H9 (cell line): ENCODE results near the gene SEMA3A. TPM values are rescaled to one million over a fixed set of nuclear protein-coding genes. Genes with fewer than 3 reads are reported as not detected.
A peak's percentile ranks its signal among the peaks of the same experiment; 100 is the strongest.

Experiments used
- DNase-seq: peaks from one replicate; pipeline ENCODE4 v3.0.0-alpha.2; 2017
- H2AFZ ChIP-seq: one replicate; pipeline ENCODE4 v1.6.1; 2013; ENCODE audit warnings: mild to moderate bottlenecking, low read length, control low read depth, moderate library complexity
- H2AK5ac ChIP-seq: 2 replicates; pipeline ENCODE4 v1.6.1; 2013; ENCODE audit warnings: low read length, control low read depth, mixed read lengths; ENCODE audit not compliant: insufficient read length
- H2BK120ac ChIP-seq: one replicate; pipeline ENCODE4 v1.6.1; 2013; ENCODE audit warnings: low read depth, mild to moderate bottlenecking, low read length, control low read depth, inconsistent platforms; ENCODE audit not compliant: poor library complexity, severe bottlenecking
- H2BK12ac ChIP-seq: 2 replicates; pipeline ENCODE4 v1.6.1; 2013; ENCODE audit warnings: low read length, control low read depth, mixed read lengths, low read depth; ENCODE audit not compliant: insufficient read length
- H2BK15ac ChIP-seq: 2 replicates; pipeline ENCODE4 v1.6.1; 2013; ENCODE audit warnings: low read depth, low read length, control low read depth
- H2BK20ac ChIP-seq: one replicate; pipeline ENCODE4 v1.6.1; 2013; ENCODE audit warnings: low read depth, mild to moderate bottlenecking, low read length, control low read depth, inconsistent platforms; ENCODE audit not compliant: poor library complexity, severe bottlenecking
- H2BK5ac ChIP-seq: 2 replicates; pipeline ENCODE4 v1.6.1; 2013; ENCODE audit warnings: low read length, control low read depth, mixed read lengths; ENCODE audit not compliant: insufficient read length
- H3K14ac ChIP-seq: 2 replicates; pipeline ENCODE4 v1.6.1; 2013; ENCODE audit warnings: low read length, control low read depth; ENCODE audit not compliant: insufficient read depth
- H3K18ac ChIP-seq: 2 replicates; pipeline ENCODE4 v1.6.1; 2013; ENCODE audit warnings: low read depth, mild to moderate bottlenecking, mixed read lengths, low read length, control low read depth; ENCODE audit not compliant: insufficient read length
- H3K23ac ChIP-seq: 2 replicates; pipeline ENCODE4 v1.6.1; 2013; ENCODE audit warnings: low read length, control low read depth, mixed read lengths, low read depth; ENCODE audit not compliant: insufficient read length
- H3K23me2 ChIP-seq: 2 replicates; pipeline ENCODE4 v1.6.1; 2013; ENCODE audit warnings: low read depth, mild to moderate bottlenecking, mixed read lengths, low read length, control low read depth; ENCODE audit not compliant: insufficient read length, poor library complexity, severe bottlenecking
- H3K27ac ChIP-seq: 2 replicates; pipeline ENCODE4 v1.5.1; 2013; ENCODE audit warnings: low read length, control low read depth, mixed read lengths, low read depth; ENCODE audit not compliant: insufficient read length
- H3K27me3 ChIP-seq: 2 replicates; pipeline ENCODE4 v1.6.1; 2013; ENCODE audit warnings: low read length, control low read depth, inconsistent platforms; ENCODE audit not compliant: insufficient read depth
- H3K4ac ChIP-seq: 2 replicates; pipeline ENCODE4 v1.6.1; 2013; ENCODE audit warnings: low read depth, mild to moderate bottlenecking, control low read depth, inconsistent platforms, low read length, moderate library complexity
- H3K4me1 ChIP-seq: 2 replicates; pipeline ENCODE4 v1.6.1; 2013; ENCODE audit warnings: low read length, control low read depth, inconsistent platforms; ENCODE audit not compliant: insufficient read depth
- H3K4me2 ChIP-seq: 2 replicates; pipeline ENCODE4 v1.6.1; 2013; ENCODE audit warnings: low read length, control low read depth, mixed read lengths; ENCODE audit not compliant: insufficient read length, insufficient read depth
- H3K56ac ChIP-seq: 2 replicates; pipeline ENCODE4 v1.6.1; 2013; ENCODE audit warnings: low read depth, mild to moderate bottlenecking, mixed read lengths, low read length, control low read depth; ENCODE audit not compliant: insufficient read length
- H3K79me1 ChIP-seq: 2 replicates; pipeline ENCODE4 v1.6.1; 2013; ENCODE audit warnings: low read depth, mild to moderate bottlenecking, moderate library complexity, low read length, control low read depth, inconsistent platforms; ENCODE audit not compliant: insufficient read depth, poor library complexity, severe bottlenecking
- H3K79me2 ChIP-seq: 2 replicates; pipeline ENCODE4 v1.6.1; 2013; ENCODE audit warnings: low read length, control low read depth, inconsistent platforms; ENCODE audit not compliant: insufficient read depth
- H3K9ac ChIP-seq: 2 replicates; pipeline ENCODE4 v1.6.1; 2013; ENCODE audit warnings: low read length, control low read depth, mixed read lengths; ENCODE audit not compliant: insufficient read length; ENCODE audit errors: extremely low read depth
- H3K9me3 ChIP-seq: one replicate; pipeline ENCODE4 v1.6.1; 2013; ENCODE audit warnings: low read depth, low read length, inconsistent platforms; ENCODE audit not compliant: control insufficient read depth
- H3T11ph ChIP-seq: one replicate; pipeline ENCODE4 v1.6.1; 2013; ENCODE audit warnings: mild to moderate bottlenecking, low read length, control low read depth, inconsistent platforms
- H4K20me1 ChIP-seq: one replicate; pipeline ENCODE4 v1.6.1; 2013; ENCODE audit not compliant: control insufficient read depth, insufficient read length, insufficient read depth
- H4K5ac ChIP-seq: 2 replicates; pipeline ENCODE4 v1.6.1; 2013; ENCODE audit warnings: low read depth, mild to moderate bottlenecking, mixed read lengths, low read length, control low read depth; ENCODE audit not compliant: insufficient read length
- H4K8ac ChIP-seq: replicated peaks from 2 replicates; pipeline ENCODE4 v1.6.1; 2013; ENCODE audit warnings: low read length, control low read depth, mixed read lengths, low read depth; ENCODE audit not compliant: insufficient read length
- H4K91ac ChIP-seq: 2 replicates; pipeline ENCODE4 v1.6.1; 2013; ENCODE audit warnings: low read depth, mild to moderate bottlenecking, moderate library complexity, mixed read lengths, low read length, control low read depth; ENCODE audit not compliant: insufficient read length
- H3K27ac Mint-ChIP-seq, 3 experiments: 2 replicates in 2 of 3; 3 replicates in 1 of 3; pipeline ENCODE4 v1.8.0; 2020 to 2021; ENCODE audit warnings: mixed read lengths in 3 of 3, mild to moderate bottlenecking in 1 of 3, moderate library complexity in 1 of 3
- H3K27me3 Mint-ChIP-seq: 2 replicates; pipeline ENCODE4 v1.8.0; 2021; ENCODE audit warnings: low read depth, mild to moderate bottlenecking, moderate library complexity, mixed read lengths
- H3K36me3 Mint-ChIP-seq, 3 experiments: 2 replicates in 2 of 3; 3 replicates in 1 of 3; pipeline ENCODE4 v1.8.0; 2020 to 2021; ENCODE audit warnings: low read depth in 3 of 3, mixed read lengths in 3 of 3; ENCODE audit not compliant: insufficient read depth in 1 of 3
- H3K4me1 Mint-ChIP-seq, 2 experiments: 2 replicates each; pipeline ENCODE4 v1.8.0; 2020; ENCODE audit warnings: mixed read lengths in 2 of 2
- H3K4me3 Mint-ChIP-seq, 2 experiments: 2 replicates in 1 of 2; 3 replicates in 1 of 2; pipeline ENCODE4 v1.8.0; 2020 to 2021; ENCODE audit warnings: mild to moderate bottlenecking in 2 of 2, mixed read lengths in 2 of 2, moderate library complexity in 1 of 2
- H3K9me3 Mint-ChIP-seq, 2 experiments: 2 replicates in 1 of 2; 3 replicates in 1 of 2; pipeline ENCODE4 v1.8.0; 2020; ENCODE audit warnings: mild to moderate bottlenecking in 2 of 2, mixed read lengths in 2 of 2, moderate library complexity in 1 of 2
- CTCF ChIP-seq: fragments of 200-600 bp; sonication (generic); conservative IDR thresholded peaks from 3 replicates; pipeline ENCODE4 v1.8.0; 2021; ENCODE audit warnings: antibody characterized with exemption, mild to moderate bottlenecking
- WGBS: extraction: QIAGEN DNeasy Blood & Tissue Kit; methylation state at CpG from one replicate; pipeline ENCODE4 v1.1.7; 2013; ENCODE audit warnings: missing lambda C conversion rate, low lambda C conversion rate, mixed read lengths; ENCODE audit not compliant: insufficient read length; ENCODE audit errors: extremely low coverage; 5-methylcytosine and 5-hydroxymethylcytosine counted together
- total RNA-seq: library from RNA; stranded (reverse); gene quantifications from 2 replicates; pipeline ENCODE4 v1.2.1, GENCODE V29; 2021

SEMA3A gene
- total RNA-seq, 1 experiment from 2014 or later, result 60.0 TPM

DNA sequence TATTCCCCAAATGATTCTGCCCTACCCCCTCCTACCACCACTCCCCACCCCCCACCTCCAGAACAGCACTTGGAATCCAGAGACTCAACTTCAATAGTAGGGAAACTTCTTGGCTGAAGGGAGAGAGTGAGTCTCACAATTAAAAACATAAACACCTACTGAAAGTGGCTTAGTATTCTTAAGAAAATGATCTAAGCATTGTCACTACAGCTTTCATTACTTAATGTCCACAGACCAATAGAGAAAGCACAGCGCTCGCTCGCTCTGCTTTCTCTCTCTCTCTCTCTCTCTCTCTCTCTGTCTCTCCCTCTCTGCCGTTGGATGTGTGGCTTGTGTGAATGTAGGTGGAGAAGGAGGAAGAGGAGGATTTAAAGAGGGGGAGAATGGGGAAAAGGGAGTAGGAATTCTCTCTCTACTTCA lies 1.5 kb upstream of the SEMA3A start:
- no peak overlapping the region for H3K14ac ChIP-seq
- WGBS, result no CpG with 5 or more reads among the region's 4 CpGs
- no peak overlapping the region for H3K4ac ChIP-seq
- Mint-ChIP-seq H3K4me1 (peaks cover 54 to 56% of the 10 kb centered on the region in 2 experiments), H3K36me3 (no peaks in the 10 kb centered on the region; a peak in 1 of 7 replicates), H3K4me3 (peak overlapping the region; percentile 89 to 97), H3K9me3 (no peaks in the 10 kb centered on the region), H3K27ac (peak overlapping the region; percentile 34 to 94 (median 79); a peak in 6 of 7 replicates), H3K27me3 (no peaks in the 10 kb centered on the region)
- no peak overlapping the region for H2BK15ac ChIP-seq
- H2BK5ac ChIP-seq, result no peak overlapping the region
- H3K9ac ChIP-seq, result peak overlapping the region; percentile 33
- TF ChIP-seq CTCF, result no peak
- H2BK12ac ChIP-seq, result no peak overlapping the region
- no peaks in the 10 kb centered on the region for H3K79me1 ChIP-seq
- H2AFZ ChIP-seq, result peak overlapping the region; percentile 73
- H3K18ac ChIP-seq, result no peak overlapping the region
- H4K8ac ChIP-seq, result no peak overlapping the region
- H3K4me2 ChIP-seq, result peak overlapping the region; percentile 99
- H3K27ac ChIP-seq, result peak overlapping the region; percentile 45
- H3K4me1 ChIP-seq, result no peaks in the 10 kb centered on the region; the same call in 1 of the 2 replicates
- peak; percentile 33 for DNase-seq
- H4K5ac ChIP-seq, result no peak overlapping the region
- H3K9me3 ChIP-seq, result no peaks in the 10 kb centered on the region
- H2AK5ac ChIP-seq, result no peak overlapping the region
- H3T11ph ChIP-seq, result no peak overlapping the region
- H3K56ac ChIP-seq, result no peak overlapping the region
- peaks cover 11% of the 10 kb centered on the region; the same call in 1 of the 2 replicates for H3K79me2 ChIP-seq
- H2BK120ac ChIP-seq, result no peak overlapping the region
- no peak overlapping the region for H2BK20ac ChIP-seq
- H3K23ac ChIP-seq, result no peak overlapping the region
- no peak overlapping the region for H4K91ac ChIP-seq
- no peaks in the 10 kb centered on the region for H4K20me1 ChIP-seq
- peaks cover 16% of the 10 kb centered on the region for H3K23me2 ChIP-seq
- H3K27me3 ChIP-seq, result no peaks in the 10 kb centered on the region
